Eye (tissue), 1 donor: ENCODE results near the gene PMEPA1.

Source experiments
- DNase-seq: peaks from one replicate; pipeline ENCODE4 v3.0.0-alpha.2; 2015

PMEPA1 gene

DNA sequence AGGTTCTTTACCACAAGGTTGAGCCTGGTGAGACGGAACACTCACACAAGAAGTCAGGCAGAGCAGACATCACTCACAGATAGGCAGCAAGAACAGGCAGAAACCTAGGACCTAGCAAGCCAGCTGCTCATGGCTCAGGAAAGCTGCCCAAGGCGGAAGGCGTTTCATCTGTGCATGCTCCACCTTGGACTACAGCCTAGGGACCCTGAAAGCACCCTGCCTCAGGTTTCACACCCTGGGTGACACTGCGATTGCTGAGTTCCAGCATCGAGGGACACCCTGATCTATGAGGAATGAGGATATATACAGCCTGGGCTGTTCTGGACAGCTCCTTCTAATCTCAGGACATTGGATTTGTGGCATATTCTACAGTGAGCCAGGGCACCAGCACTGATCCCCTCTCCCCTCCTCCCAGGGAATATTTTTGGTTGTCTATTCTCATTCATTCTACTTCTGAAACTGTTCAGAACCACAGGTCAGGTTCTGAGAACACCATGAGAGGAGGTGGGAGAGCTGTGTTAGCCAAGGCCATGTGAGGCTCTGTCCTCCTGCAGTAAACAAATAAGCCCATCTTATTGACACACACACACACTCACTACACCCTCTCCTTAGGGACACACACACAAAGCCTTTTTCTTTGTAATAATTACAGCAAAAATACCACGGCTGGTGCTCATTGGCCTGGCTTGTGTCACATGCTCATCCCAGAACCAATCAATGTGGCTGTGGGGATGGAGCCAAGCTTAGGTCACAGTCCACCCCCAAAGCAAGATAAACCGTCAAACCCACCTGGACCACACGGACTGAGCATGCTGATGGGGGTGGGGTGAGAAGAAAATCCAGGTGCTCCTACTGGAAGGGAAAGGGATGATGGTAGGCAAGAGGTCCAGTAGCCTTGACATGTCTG, 26.3 kb upstream of the PMEPA1 start:
- DNase-seq: no peak

DNA sequence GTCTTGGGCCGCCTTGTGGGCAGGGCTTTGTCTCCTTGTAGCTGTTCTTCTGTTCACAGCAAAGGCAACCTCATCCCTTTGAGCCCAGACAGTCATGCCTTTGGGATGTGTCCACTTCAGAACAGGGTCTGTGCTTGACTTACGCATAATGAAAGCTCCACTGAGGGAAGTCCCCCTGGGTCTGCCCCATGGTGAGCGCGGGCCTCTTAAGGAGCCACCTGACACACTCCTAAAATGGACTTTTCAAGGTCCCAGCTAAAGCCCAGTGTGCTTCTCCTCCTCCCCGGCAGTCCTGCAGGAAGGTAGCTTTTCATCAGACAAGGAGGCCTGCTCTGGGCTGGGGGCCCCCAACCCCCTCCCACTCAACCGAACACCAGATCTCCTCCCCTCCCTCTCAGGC, 24.9 kb upstream of the PMEPA1 start:
- no peak for DNase-seq

DNA sequence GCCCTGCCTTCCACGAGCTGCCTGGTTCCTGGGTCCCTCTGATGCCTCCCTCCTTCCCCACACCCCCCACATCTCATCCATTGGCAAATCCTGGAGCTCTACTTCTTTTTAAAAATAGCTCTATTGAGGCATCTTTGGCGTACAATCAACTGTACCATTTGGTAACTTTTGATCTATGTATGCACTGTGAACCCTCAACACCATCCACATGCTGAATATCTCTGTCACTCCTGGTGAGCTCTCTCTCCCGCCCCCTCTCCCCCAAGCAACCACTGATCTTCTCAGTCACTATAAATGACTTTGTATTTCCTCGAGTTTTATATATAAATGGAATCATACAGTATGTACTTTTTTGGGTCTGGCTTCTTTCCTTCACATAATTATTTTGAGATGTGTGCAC, 22.4 kb upstream of the PMEPA1 start:
- no peak for DNase-seq

DNA sequence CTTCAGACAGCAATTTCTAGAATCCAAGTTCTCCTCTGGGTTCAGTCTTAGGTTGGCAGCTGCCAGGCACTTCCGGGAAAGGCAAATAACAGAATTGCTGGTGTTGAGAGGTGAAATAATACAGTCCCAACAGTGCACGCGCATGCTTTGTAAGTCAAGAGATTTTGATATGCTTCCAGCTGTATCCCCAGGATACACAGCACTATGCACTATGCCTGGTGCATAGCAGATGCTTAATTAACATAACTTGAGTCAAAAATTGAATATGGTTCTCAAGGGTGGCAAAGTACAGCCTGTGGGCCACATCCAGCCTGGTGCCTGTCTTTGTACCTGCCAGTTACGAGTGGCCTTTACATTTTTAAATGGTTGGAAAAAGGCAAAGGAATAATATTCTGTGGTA, 18.9 kb upstream of the PMEPA1 start:
- DNase-seq: no peak

DNA sequence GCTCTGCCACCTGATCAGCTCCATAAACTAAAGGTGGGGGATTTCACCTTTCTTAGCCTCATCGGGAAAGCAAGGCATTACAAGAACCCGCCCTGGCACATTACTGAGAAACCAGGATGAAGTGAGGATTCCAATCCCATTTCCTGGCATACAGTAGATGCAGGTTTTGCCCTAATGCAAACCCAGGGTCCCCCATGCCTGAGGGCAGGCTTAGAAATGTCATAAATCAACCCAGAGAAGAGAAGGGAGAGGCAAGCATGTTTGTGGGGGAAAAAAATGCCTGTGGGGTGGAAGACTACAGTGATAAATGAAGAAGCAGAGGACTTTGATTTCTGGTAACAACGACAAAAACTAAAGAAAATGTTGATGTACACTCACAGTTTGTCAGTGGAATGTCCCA, 18.0 kb upstream of the PMEPA1 start:
- DNase-seq: no peak

DNA sequence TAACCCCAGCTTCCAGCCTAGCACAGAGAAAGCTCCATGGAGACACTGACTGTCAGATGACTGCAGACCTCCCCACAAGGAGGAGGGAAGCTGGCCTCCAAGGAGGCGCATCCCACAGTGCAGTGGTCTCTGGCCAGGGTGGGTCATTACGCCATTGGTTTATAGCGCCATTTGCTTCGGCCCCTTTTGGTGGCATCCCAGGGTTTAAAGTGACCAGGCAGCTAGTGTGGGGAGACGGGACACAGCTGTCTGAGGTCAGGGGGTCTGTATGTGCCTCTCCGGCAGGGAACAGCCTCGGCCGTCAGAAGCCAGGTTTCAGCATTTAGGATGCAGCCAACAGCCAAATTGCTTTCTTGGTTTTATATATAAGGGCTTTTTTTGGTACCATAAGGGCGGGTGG, 15.8 kb upstream of the PMEPA1 start:
- DNase-seq: no peak

DNA sequence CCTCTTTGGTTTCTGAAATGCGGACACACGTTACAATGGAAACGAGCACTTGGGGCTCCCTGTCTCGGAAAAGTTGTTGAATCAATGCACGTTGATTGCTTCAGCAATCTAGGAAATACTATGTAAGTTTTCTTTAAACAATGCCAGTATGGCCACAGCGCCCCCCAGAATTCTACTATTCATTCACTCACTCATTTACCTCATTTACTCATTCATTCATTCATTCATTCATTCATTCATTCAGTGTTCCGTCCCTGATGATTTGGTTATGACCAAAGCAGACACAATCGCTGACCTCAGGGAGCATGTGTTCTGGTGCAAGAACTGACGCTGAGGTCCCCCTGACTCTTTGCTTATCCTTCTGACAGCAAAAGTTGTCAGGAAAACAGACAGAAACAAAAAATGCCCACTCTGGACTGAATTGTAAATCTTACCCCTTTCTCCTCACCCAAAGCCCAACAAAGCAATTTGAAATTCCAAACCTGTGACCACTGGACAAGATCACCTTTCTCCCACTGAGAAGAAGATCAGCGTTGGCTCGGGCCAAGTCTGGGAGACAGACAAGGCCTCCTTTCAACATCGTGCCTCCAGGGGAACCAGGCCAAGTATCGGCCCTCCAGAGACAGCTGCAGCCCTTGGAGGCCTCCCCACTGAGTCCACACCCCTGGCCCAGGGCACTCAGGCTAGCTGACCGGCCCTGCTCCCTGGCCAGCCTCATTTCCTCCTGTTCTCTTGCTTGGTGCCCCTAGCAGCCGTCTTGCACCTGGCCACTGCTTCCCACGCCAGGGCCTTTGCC, 15.0 kb upstream of the PMEPA1 start:
- no peak for DNase-seq

DNA sequence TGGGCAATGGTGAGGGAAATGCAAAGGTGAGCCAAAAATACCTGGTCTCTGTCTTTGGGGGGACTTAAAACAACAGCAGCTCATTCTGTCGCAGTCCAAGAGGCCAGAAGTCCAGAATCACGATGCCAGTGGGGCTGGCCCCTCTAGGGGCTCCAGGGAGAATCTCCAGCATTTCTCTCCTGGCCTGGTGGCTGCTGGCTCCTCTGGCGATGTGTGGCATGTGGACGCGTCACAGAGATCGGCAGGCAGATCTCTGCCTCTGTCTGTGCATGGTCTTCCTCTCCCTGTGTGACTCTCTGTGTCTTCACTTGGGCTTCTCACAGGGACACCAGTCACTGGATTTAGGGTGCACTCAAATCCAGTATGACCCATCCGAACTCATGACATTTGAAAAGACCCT, 14.0 kb upstream of the PMEPA1 start:
- no peak for DNase-seq

DNA sequence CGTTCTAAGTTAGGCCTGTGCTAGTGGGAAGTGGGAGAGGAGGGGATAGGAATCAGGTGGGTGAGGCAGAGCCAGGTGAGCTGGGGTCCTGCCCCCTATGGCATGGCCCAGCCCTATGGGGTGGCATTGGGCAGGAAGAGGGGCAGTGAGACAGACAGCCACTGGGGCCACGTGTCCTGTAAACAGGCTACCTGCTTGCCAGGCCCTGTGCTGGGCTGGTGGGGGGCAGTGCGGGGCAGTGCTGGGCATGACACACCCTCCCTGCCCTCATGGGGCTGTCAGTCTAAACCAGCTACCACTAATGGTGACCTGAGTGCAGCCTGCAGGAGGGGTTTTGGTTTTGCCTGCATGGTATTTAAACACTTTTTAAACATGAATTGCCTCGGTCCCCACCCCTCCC, 10.1 kb upstream of the PMEPA1 start:
- DNase-seq: no peak

DNA sequence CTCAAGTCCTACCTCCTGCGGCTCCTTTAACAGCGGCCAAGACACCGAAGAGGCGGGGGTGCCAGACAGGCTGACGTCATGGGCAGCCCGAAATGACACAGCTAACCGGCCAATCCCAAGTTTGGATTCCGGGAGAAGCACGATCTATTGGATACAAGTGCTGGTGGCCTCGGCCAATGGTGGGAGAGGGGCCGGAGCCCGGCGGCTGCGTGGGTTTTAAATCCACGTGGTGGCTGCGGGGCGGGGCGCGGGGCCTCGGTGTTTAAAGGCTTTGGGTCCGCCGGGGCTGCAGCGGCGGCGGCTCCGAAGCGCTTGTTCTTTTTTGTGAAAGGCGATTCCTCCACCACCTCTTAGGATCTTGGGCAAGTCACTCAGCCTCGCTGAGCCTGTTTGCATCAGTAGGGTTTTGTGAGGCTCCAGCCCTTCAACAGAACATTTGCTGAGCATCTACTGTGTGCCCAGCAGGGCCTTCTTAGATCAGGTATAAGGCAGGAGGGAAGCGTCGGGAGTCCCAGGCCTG, 8.7 kb upstream of the PMEPA1 start:
- peak; percentile 98 for DNase-seq

DNA sequence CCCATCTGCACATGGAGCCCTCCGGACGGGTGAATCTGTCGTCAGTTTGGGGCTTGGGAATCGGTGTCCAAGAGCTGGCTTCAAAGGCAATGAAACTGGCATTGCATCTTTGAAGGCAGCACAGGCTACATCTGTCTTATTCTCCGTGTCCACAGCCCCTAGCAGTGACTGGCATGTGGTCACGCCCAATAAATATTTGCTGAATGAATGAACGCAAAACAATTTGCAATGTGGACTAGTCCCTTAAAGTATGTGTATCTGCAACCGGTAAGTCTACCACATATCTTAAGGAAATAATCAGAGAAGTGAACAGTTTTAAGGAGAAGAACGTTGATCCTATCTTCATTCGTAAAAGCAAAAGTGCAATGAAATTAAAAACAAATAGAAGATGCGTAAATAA, 8.0 kb upstream of the PMEPA1 start:
- peak; percentile 33 for DNase-seq

DNA sequence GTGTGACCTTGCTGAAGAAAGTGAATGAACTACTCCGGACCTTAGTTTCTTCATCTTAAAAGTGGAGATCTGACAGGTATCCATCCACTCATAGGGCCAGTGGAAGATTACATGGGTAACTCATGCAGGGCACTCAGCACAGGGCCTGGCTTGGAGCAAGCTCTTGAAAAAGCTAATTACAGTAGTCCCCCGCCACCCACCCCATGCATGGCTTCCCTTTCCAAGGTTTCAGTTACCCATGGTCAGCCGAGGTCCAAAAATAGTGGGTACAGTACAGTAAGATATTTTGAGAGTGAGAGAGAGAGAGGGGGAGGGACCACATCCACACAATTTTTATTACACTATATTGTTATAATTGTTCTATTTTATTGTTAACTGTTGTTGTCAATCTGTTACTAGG, 7.1 kb upstream of the PMEPA1 start:
- no peak for DNase-seq

DNA sequence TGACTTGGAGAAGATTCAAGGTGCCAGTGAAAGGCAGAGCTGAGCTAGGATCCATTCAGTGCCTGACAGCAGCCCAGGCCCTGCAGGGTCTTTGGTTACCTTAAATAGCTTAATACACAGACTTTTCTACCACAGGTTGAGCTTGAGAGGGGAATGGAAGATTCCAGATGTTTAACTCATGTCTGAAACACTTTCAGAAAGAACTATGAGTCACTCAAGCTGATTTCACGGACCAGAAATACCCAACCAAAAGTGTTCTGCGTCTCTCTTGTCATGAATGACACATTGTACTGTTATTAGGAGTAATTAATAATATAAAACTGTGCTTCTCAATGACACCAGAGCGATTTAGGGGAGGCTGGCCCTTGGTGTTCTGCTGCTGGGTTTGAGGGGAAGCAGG, 6.4 kb upstream of the PMEPA1 start:
- DNase-seq: no peak

DNA sequence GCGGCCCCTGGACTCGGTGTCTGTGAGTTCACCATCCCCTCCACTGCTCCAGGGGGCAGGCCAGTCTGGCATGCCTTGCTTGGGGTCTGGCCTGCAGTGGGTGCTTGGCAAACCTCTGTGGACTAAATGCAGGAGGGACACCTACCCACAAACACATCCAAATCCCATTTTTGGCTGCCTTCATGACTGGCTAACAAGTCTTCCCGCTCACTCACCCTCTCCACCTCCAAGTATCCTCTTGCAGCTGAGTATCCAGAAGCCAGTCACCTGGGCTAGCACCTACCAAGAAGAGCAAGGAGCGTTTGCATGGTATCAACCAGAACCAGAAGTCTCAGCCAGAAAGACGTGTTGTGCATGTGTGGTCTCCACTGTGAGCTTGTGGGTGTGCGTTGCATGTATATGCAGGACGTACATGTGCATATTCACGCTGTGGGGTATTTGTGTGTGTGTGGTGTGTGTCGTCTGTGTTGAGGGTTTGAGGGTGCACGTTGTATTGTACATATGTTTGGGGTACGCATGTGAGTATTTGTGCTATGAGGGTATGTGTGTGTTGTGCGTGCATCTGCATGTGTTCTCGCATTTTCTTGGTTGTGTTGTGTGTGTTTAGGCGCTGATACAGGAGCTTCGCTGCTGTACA, 5.6 kb upstream of the PMEPA1 start:
- no peak for DNase-seq

DNA sequence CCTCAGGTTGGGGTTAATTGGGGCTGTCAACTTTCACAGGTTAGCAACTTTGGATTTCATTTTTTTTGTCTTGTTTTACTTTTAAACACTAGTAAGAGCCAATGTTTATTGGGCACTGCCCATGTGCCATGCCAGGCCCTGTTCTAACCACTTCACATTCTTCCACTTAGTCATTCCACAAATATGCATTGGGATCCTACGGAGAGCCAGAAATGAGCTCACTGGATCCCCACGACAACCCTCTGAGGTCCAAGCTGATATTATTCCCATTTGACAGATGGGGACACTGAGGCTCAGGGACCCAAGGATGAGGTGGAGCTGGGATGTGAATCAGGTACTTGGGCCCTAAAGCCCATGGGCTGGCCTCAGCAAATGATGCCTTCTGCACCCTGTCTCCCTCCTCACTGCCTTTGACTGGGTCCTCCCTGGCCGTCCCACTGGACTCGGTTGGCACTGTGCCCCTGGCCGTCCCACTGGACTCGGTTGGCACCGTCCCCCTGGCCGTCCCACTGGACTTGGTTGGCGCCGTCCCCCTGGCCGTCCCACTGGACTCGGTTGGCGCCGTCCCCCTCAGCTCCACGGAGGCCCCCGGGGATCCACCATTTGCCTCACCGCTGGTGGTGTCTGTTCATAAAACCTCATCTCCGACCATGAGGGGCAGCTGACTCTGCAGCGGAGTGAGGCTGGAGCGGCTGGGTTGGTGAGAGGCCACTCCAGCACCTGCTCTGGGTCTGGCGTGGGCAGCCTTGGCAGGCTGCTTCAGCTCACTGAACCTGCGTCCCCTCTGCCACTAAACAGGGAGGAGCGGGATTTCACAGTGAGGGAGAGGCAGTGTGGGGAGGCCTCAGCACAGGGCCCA, 4.8 kb upstream of the PMEPA1 start:
- DNase-seq: no peak

DNA sequence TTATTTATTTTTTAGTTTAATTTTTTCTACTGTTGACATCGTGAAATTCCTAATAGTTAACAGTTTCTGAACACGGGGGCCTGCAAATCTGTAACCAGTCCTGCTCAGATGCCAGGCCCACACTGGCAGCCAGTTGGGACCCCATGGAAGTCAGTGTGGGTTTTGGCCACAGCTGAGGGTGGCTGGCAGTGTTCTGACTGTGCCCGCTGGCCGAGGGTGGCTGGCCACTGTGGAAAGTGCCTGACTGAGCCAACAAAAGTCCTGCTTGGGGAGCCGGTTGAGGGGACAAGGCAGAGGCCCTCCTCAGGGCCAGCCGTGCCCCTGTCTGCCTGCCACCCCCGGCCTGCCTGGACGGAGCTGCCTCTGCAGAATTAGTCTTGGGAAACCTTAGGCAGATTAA, 4.1 kb upstream of the PMEPA1 start:
- no peak for DNase-seq

DNA sequence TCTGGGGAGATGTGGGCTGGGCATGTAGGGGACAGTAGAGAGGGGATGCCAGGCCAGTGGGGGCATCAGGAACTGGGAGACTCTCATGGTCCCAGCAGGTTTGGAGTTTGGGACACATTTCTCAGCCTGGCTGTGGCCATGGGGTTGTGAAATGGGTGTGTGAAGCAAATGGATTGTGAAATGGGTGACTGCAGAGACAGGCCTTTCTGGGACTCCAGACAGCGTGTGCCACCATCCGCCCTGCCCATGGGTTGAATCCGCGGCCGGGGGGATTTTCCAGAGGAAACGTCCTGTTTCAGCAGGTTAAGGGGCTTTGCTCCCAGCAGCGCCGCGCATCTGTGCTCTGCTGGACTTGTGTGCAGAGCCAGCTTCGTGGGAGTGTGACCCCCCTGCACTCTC, 3.7 kb upstream of the PMEPA1 start:
- no peak for DNase-seq

DNA sequence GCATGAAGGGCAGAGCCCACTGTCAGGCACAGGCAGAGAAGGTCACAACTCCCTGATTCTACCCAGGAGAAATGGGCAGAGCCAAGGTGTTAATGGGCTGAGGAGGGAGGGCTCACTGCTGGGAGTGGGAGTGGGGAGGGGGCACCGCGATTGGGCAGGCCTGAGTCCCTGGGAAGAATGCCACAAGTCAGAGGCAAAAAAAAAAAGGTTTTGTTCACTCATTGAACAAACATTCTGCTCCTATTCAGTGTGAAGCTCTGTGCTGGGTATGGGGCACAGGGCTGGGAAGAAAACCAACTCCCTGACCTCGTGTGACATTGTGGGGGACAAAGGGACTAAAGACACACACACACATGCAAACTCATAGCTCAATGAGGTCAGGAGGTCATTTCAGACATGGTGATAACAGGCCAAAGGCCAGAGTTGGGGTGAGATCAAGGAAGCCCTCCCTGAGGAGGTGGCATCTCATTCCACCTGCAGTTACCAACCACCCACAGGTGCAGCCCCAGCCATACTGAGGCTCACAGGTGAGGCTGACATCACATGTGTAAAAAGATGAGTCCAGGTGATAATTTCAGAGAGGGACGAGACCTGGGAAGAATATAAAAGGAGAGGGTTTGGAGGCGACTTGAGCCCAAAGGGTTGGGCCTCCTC, 3.2 kb upstream of the PMEPA1 start:
- no peak for DNase-seq

DNA sequence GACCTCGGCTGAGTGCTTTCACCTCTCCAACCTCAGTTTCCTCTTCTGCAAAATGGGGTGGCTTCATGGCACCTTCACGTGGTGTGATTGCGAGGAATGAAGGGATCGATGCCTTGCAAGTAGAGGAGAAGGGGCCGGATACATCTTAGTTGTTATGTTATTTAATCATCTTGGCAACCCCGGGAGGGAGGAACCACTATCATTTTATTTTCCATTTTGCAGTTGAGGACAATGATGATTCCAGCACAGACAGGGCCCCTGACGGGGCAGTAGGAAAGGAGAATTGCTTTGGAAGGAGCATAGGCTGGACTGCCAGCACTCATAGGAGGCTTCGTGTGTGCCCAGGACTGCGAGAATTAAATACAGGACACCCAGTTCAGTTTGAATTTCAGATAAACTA, 2.5 kb upstream of the PMEPA1 start:
- DNase-seq: no peak

DNA sequence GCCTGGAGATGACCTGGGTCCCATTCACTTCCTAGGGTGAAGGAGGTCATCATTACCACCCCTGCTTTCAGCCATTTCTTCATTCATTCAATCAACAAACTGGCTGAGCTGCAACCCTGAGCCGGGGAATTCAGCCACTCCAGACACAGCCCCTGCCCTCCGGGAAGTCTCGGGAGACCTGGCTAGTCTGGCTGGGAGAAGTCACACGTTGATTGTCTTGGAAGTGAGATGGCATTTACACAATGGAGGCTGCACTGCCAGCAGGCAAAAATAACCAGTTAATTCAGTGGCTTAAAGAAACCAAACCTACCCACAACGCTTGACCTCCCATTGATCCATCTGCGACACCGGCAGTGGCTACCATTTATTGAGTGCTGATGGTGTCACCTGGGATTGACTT, 2.0 kb upstream of the PMEPA1 start:
- DNase-seq: no peak

DNA sequence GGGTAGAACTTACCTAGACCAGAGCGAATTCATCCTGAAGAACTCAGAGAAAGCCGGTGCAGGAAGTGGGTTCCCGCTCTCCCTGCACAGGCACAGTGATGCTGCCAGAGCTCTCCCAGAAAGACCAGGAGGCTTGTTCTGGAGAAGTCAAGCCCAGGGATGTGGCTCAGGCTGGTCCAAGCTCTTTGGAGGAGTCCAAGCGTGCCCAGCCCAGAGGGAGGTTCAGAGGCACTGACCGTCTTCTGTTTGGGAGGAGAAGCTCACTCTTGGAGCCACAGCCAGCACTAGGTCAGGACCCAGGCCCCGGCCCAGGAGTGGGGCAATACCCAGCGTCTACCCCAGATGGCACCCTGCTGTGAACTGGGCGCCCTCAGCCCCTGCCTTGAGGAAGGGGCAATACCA, 1.5 kb upstream of the PMEPA1 start:
- DNase-seq: no peak

DNA sequence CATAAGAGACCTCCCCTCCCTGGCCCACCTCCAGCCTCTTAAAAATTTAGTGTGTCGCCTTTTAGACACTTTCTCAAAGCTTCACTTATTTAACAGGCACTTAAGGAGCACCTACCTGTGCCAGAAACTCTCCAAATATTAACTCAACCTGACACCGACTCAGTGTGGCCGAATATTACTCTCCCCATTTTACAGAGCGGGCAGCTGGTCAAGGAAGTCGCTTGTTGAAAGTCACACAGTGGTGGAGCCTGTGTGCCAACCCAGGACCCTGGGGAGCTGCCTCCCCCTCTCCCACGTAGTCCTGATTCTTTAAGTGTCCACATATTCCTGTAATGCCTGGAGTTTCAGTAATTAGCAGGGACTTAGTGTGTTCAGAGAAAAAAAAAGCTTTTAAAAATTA, 1.0 kb upstream of the PMEPA1 start:
- no peak for DNase-seq
